HepG2 (cell line): ENCODE results near the gene ZFP36.
A peak's percentile ranks its signal among the peaks of the same experiment; 100 is the strongest.

ENCODE experiments used
- CTCF ChIP-seq: sonication (generic); formaldehyde crosslinking; IDR thresholded peaks from 2 replicates; pipeline ENCODE4 v1.5.0; 2020; ENCODE audit warnings: mild to moderate bottlenecking, missing genetic modification reagents, moderate library complexity
- KDM5A ChIP-seq: fragments of 200-600 bp; sonication (generic); IDR thresholded peaks from 2 replicates; pipeline ENCODE4 v1.7.0; 2018; ENCODE audit warnings: antibody characterized with exemption, mild to moderate bottlenecking, low read length, borderline replicate concordance
- MED1 ChIP-seq: sonication (generic); formaldehyde crosslinking; IDR thresholded peaks from 2 replicates; pipeline ENCODE4 v1.4.0; 2020; ENCODE audit warnings: missing genetic modification reagents
- POLR2A ChIP-seq, 2 experiments: IDR thresholded peaks; 2 replicates each; pipeline ENCODE4 v1.6.1; 2011; ENCODE audit warnings: low read depth in 2 of 2, low read length in 2 of 2, mild to moderate bottlenecking in 1 of 2, moderate library complexity in 1 of 2; ENCODE audit not compliant: insufficient read depth in 1 of 2
- ZNF350 ChIP-seq: sonication (generic); formaldehyde crosslinking; IDR thresholded peaks from 2 replicates; pipeline ENCODE4 v1.4.0; 2020; ENCODE audit warnings: mild to moderate bottlenecking, low read depth, missing genetic modification reagents, borderline replicate concordance
- TF ChIP-seq, protein P1 (sequence below): IDR thresholded peaks from 2 replicates; pipeline ENCODE4 v1.6.1; 2016; ENCODE audit warnings: low read depth
- TF ChIP-seq, protein P2 (sequence below): sonication (generic); formaldehyde crosslinking; IDR thresholded peaks from 2 replicates; pipeline ENCODE4 v1.4.0; 2020; ENCODE audit warnings: missing genetic modification reagents

- TF ChIP-seq ZNF350 (CRISPR knock-in tag) (no peak), CTCF (CRISPR knock-in tag) (no peak), POLR2A (IDR thresholded peaks at IDR 0.05; ENCODE audit: insufficient read depth in 1 of 2, low read depth in 2 of 2, low read length in 2 of 2) (peak in 1 of 2 experiments; percentile 38; a peak in 1 of 4 replicates), MED1 (CRISPR knock-in tag) (no peak), KDM5A (no peak)
- TF ChIP-seq, protein P1, sequence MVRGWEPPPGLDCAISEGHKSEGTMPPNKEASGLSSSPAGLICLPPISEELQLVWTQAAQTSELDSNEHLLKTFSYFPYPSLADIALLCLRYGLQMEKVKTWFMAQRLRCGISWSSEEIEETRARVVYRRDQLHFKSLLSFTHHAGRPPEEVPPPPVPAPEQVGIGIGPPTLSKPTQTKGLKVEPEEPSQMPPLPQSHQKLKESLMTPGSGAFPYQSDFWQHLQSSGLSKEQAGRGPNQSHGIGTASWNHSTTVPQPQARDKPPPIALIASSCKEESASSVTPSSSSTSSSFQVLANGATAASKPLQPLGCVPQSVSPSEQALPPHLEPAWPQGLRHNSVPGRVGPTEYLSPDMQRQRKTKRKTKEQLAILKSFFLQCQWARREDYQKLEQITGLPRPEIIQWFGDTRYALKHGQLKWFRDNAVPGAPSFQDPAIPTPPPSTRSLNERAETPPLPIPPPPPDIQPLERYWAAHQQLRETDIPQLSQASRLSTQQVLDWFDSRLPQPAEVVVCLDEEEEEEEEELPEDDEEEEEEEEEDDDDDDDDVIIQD (CRISPR knock-in tag): no peak
- TF ChIP-seq, protein P2, sequence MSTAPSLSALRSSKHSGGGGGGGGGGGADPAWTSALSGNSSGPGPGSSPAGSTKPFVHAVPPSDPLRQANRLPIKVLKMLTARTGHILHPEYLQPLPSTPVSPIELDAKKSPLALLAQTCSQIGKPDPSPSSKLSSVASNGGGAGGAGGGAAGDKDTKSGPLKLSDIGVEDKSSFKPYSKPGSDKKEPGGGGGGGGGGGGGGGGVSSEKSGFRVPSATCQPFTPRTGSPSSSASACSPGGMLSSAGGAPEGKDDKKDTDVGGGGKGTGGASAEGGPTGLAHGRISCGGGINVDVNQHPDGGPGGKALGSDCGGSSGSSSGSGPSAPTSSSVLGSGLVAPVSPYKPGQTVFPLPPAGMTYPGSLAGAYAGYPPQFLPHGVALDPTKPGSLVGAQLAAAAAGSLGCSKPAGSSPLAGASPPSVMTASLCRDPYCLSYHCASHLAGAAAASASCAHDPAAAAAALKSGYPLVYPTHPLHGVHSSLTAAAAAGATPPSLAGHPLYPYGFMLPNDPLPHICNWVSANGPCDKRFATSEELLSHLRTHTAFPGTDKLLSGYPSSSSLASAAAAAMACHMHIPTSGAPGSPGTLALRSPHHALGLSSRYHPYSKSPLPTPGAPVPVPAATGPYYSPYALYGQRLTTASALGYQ (CRISPR knock-in tag): no peak
These were observed 18.0 kb upstream of the ZFP36 start for GRCh38 chr19:39388657-39389056.
